ENCODE results near the gene IL25. TPM values are rescaled to one million over a fixed set of nuclear protein-coding genes. Genes with fewer than 3 reads are reported as not detected.

The IL25 gene
- total RNA-seq, 1 experiment from 2014 or later: not detected

GRCh38 chr14:23352506-23353432 lies 19.8 kb upstream of the IL25 start, which contains the start of gene SLC22A17:
TSS of gene SLC22A17 (minus strand) at chr14:23352887.
- in situ Hi-C loops (cut with HindIII; ENCODE audit: low sequenced_read_pairs): no loop called here
- DNase-seq (ENCODE audit: low spot score): peak; percentile 96

DNA sequence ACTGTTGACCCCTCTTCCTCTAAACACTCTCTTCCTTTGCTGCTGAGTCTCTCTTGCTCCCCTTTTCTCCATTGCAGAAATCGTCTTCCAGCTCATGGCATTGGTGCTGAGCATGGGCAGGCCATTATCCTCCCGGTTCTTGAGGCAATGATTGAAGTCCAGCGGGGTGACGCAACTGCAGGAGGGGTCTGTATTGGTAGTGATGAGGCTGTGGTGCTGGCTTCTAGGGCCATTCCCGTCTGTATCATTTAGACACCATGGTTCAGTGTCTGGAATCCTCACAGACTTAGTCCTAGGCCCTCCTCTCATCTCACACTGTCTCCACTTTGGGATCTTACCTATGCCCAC lies 19.2 kb upstream of the IL25 start:
- in situ Hi-C loops (cut with HindIII; ENCODE audit: low sequenced_read_pairs): no loop called here
- no peak for DNase-seq (ENCODE audit: low spot score)

- in situ Hi-C loops (cut with HindIII; ENCODE audit: low sequenced_read_pairs): no loop called here
- no peak for DNase-seq (ENCODE audit: low spot score)
Measured at GRCh38 chr14:23354990-23355389, 17.6 kb upstream of the IL25 start.

- in situ Hi-C loops (cut with HindIII; ENCODE audit: low sequenced_read_pairs): no loop called here
- no peak for DNase-seq (ENCODE audit: low spot score)
Measured at GRCh38 chr14:23355871-23356435, 16.7 kb upstream of the IL25 start.

DNA sequence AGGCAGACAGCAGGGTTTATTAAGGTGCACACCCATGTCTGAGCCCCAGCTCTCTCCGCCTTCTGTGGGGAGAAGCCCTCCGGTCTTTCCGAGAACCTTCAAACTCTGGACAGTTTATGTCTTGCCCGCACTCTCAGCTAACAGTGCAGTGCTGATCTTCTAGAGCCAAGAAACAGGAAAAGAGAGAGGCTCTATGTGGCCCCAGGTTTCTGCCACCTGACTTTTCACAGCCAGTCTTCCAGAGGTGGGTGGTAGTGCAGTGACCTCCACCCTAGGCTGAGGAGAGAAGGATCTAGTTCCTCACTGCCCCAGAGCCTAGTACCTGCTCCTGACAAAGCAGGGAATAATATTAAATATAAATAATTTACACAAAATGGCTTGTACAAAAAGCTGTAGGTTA lies 15.9 kb upstream of the IL25 start:
- no peak for DNase-seq (ENCODE audit: low spot score)
- in situ Hi-C loops (cut with HindIII; ENCODE audit: low sequenced_read_pairs): no loop called here

DNA sequence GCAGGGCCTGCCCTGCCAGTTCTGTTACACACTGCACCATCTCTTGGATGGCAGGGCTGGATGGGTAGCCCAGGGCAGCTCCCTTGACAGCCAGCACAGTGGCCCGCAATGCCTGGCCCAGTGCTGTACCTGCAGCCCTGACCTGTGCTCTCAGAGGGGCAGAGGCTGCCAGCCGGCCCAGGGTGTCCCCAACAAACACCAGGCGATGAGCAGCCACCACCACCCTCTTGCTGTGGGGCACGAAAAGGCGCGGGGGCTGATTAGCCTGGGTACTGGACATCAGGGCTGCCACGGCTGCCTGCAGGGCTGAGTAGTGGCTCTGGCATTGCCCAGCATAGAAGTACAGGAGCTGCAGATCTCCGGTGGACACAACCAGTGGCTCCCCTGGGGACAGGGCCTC lies 15.3 kb upstream of the IL25 start:
- DNase-seq (ENCODE audit: low spot score): no peak
- in situ Hi-C loops (cut with HindIII; ENCODE audit: low sequenced_read_pairs): no loop called here

- in situ Hi-C loops (cut with HindIII; ENCODE audit: low sequenced_read_pairs): no loop called here
- DNase-seq (ENCODE audit: low spot score): no peak
Measured at GRCh38 chr14:23358042-23358441, 14.6 kb upstream of the IL25 start.

GRCh38 chr14:23358553-23359166 lies 13.9 kb upstream of the IL25 start:
- in situ Hi-C loops (cut with HindIII; ENCODE audit: low sequenced_read_pairs): no loop called here
- DNase-seq (ENCODE audit: low spot score): no peak

DNA sequence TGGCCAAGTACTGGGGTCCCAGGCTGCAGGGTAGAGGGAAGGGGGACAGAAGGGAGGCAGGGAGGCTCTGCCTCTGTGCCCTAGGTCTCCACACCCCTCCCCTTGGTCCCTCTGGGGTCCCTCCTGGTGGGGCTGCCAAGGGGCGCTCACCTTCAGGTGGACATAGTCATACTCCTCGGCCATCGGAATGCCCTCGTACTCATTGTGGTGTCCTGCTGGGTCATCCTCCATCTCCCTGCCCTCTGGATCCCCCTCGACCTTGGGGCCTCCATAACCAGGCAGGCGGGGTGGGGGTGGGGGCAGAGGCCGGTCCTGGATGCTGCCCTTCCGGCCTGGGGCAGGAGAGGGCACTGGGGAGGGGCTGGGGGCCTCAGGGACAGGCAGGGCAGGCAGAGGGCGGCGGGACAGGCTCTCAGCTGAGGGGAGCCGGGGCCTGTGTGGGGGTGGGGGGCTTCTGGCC lies 13.4 kb upstream of the IL25 start:
- DNase-seq (ENCODE audit: low spot score): no peak
- in situ Hi-C loops (cut with HindIII; ENCODE audit: low sequenced_read_pairs): no loop called here

DNA sequence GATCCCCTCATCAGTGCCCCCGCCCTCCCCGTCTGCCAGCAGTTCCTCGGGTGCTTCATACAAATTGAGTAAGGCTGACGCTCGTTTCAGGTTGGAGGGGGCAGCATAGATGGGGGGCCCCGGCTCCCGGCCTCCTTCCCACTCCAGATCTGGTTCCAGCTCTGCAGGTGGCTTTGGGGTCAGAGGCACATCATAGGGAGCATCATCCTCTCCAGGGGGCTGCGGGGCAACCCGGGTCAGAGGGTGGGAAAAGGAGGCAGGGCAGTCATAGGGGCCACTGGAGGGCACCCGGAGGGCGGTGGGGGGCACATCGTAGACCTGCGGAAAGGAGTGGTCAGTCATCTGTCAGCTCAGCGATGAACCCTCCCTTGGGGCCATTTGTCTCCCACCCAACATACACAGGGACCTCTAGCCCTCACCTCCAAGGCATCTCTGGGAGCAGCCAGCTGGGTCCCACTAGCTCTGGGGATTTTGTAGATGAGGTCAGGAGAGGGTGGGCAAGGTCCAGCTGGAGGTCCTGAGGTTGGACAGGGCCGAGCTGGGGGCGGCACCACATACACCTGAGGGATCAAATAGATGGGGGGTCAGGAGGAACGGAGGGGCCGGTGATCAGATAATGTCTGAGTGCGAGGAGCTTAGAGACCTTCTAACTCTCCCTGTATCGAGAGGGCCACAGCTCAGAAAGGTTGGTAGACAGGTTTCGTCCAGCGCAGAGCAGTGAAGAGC lies 12.7 kb upstream of the IL25 start:
- DNase-seq (ENCODE audit: low spot score): no peak
- in situ Hi-C loops (cut with HindIII; ENCODE audit: low sequenced_read_pairs): no loop called here

DNA sequence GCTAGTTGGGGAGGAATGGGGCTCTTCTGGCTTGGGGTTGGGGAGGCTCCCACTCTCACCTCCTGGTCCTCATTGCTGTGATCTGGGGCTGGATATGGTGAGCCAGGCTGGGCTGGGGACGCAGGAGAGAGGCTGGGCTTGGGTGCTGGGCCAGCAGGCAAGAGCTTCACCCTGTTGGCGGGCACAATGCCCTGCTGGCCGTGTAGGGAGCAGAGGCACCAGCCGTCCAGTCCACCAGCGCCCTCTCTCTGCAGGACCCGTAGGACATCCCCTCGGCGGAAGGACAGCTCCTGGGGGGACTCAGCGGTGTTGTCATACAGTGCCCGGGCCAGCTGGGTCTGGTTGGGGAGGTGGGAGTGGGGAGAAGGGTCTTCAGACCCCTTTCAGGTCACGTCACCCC lies 12.1 kb upstream of the IL25 start:
- in situ Hi-C loops (cut with HindIII; ENCODE audit: low sequenced_read_pairs): no loop called here
- DNase-seq (ENCODE audit: low spot score): no peak

- in situ Hi-C loops (cut with HindIII; ENCODE audit: low sequenced_read_pairs): no loop called here
- no peak for DNase-seq (ENCODE audit: low spot score)
Measured at GRCh38 chr14:23361320-23361719, 11.3 kb upstream of the IL25 start.

DNA sequence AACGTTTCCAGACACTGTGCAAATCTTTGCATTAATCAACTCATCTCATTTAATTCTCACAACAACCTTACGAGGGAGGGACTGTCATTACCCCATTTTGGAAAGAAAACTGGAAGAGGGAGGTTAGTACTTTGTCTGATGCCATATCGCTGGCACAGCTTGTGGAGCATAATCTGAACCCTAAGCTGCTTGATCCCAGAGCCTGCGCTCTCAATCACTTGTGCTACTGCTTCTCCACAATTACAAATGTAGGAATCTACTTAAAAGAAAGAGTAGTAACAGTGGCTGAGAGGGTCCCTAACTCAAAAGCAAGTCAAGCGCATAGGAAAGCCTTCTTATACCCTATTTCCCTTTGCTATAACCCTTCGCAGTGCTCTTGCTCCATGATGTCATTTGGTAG lies 10.8 kb upstream of the IL25 start:
- in situ Hi-C loops (cut with HindIII; ENCODE audit: low sequenced_read_pairs): no loop called here
- no peak for DNase-seq (ENCODE audit: low spot score)

- in situ Hi-C loops (cut with HindIII; ENCODE audit: low sequenced_read_pairs): no loop called here
- no peak for DNase-seq (ENCODE audit: low spot score)
Measured at GRCh38 chr14:23362200-23362599, 10.4 kb upstream of the IL25 start.

DNA sequence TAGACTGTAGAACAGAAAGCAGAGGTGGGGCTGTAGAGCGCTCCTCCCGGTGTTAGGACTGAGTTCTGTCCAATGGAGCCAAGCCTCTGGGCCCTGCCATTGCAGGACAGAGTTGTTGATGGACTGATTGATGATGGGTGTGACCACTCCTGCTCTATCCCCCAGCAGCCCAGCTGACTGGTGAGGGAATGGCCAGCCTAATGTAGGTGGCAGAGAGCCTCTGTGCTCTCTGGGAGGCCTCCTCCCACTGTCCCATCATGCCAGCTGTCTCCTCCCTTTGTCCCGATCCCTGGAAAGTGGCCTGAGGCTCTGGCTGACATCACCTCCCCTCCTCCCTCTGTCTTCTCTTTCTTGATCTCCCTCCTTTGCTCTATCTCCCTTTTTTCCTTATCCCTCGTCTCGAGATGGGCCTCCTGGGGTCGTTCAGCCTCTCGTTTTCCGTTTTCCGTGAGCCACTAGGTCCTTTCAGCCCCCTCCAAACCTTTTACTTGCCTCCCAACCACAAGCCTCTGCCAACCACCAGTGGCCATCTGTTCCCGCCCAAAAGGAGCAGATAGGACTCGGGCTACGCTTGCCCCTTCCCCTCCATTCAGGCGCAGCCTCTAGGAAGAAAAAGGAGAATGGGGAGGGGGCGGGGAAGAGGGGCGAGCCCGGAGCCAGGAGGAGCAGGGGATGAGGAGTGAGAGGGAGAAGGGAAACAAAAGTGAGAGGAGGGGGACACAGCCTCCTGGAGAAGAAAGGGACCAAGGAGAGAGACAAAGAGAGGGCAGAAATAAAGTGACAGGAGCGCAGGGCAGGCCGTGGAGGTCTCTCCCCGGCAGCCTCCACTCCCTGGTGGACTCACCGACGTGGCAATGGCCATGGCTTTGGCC lies 8.2 kb upstream of the IL25 start:
- in situ Hi-C loops (cut with HindIII; ENCODE audit: low sequenced_read_pairs): no loop called here
- peak; percentile 57 for DNase-seq (ENCODE audit: low spot score)

- no peak for DNase-seq (ENCODE audit: low spot score)
- in situ Hi-C loops (cut with HindIII; ENCODE audit: low sequenced_read_pairs): no loop called here
Measured at GRCh38 chr14:23365036-23365731, 7.4 kb upstream of the IL25 start, which contains the start of gene EFS. TSS of gene EFS (minus strand) at chr14:23365172. CDS start at chr14:23365025, 147 bp downstream.

GRCh38 chr14:23365732-23366425 lies 6.7 kb upstream of the IL25 start:
- peak; percentile 45 for DNase-seq (ENCODE audit: low spot score)
- in situ Hi-C loops (cut with HindIII; ENCODE audit: low sequenced_read_pairs): no loop called here
